SK-MEL-5 (cell line): Measurements from ENCODE around the gene TMEM221. TPM values are rescaled to one million over a fixed set of nuclear protein-coding genes. Genes with fewer than 3 reads are reported as not detected.

Experiments used
- DNase-seq: peaks from one replicate; pipeline ENCODE4 v3.0.0-alpha.2; 2016; ENCODE audit warnings: low read depth, low spot score
- in situ Hi-C: cut with HindIII; loops from 2 replicates; pipeline ENCODE4 v1.10.0; 2016; ENCODE audit warnings: low sequenced_read_pairs, high pct_unique_total_duplicates, low pct_unique_long_range_greater_than_20kb
- total RNA-seq: library from RNA; depleted of rRNA; stranded (reverse); fragments of >200 nt; shearing (Covaris generic); gene quantifications from 2 replicates; pipeline ENCODE4 v1.2.3, GENCODE V29; 2014

TMEM221 gene
- total RNA-seq, 1 experiment from 2014 or later = 0.08 TPM

DNA sequence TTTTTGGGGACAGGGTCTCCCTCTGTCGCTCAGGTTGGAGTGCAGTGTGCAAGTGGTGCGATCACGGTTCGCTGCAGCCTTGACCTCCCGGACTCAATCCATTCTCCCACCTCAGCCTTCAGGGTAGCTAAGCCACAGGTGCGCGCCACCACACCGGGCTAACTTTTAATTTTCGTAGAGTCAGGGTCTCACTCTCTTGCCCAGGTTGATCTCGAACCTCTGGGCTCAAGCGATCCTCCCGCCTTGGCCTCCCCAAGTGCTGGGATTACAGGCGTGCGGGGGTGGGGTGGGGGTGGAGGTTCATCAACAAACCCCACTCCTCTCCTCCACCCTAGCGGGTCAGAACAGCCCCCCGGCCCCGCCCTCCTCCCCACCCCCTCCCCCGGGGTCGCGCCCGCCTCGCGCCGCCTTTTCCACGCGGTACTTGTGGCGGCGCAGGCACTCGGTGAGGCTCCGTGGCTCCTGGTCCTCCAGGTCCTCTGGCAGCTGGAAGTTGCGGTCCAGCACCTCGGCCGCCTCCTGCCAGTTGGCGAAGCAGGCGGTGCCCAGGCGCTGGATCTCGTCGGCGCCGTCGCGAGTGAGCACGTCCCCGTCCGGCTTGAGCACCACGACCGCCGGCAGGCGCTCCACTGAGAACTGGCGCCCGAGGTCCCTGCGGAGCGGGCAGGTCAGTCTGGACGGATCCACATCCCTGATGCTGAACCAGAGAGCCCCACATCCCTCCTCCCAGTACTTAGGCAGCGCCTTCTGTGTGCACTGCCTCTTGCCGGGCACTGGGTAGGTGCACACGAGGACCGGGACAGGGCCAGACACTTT, 7.0 kb upstream of the TMEM221 start:
- no peak for DNase-seq
- in situ Hi-C loops = no loop called here

GRCh38 chr19:17454576-17455071, 6.2 kb upstream of the TMEM221 start:
- DNase-seq = no peak
- in situ Hi-C loops = no loop called here

- no peak for DNase-seq
- in situ Hi-C loops = no loop called here
Measured at GRCh38 chr19:17451820-17452219, 3.4 kb upstream of the TMEM221 start.

GRCh38 chr19:17450264-17451075, 2.0 kb upstream of the TMEM221 start:
- in situ Hi-C loops = no loop called here
- DNase-seq = no peak

DNA sequence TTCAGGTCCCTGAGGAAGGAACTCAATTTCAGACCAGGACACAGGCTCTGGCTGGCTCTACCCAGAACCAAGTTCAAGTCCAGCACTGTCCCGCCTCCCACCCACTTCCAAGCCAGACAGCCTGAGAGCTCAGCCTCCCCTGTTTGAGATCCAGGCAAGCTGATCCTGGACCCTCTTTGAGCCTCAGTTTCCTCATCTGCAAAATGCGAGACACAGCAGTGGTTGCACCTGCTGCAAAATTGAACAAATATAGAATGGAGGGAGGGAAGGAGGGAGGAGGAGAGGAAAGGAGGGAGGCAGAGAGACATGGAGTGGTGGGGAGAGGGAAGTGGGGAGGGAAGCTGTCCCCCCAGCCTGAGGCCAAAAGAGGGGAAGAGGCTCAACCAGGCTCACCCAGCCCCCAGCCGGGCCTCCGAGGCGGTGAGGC, 751 bp downstream of the TMEM221 start:
- in situ Hi-C loops = no loop called here
- no peak for DNase-seq

DNA sequence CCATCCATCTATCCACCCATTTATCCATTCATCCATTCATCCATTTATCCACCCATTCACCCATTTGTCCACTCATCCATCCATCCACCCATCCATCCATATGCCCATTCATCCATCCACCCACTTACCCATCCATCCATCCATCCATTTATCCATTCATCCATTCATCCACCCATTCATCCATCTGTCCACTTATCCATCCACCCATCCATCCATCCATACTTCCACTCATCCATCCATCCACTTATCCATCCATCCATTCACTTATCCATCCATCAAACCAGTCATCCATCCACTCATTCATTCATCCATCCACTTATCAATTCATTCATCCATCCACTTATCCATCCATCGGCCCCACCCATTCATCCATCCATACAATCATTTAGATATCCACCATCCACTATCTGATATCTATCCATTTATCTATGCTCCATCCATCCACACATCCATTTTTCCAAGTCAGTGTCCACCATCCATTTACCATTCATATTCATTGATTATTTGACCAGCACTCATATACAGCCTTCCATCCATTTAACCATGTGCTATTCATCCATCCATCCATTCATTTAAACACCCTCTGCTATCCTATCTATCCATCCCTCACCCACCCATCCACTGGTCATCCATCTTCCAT, 2.8 kb downstream of the TMEM221 start:
- in situ Hi-C loops = no loop called here

DNA sequence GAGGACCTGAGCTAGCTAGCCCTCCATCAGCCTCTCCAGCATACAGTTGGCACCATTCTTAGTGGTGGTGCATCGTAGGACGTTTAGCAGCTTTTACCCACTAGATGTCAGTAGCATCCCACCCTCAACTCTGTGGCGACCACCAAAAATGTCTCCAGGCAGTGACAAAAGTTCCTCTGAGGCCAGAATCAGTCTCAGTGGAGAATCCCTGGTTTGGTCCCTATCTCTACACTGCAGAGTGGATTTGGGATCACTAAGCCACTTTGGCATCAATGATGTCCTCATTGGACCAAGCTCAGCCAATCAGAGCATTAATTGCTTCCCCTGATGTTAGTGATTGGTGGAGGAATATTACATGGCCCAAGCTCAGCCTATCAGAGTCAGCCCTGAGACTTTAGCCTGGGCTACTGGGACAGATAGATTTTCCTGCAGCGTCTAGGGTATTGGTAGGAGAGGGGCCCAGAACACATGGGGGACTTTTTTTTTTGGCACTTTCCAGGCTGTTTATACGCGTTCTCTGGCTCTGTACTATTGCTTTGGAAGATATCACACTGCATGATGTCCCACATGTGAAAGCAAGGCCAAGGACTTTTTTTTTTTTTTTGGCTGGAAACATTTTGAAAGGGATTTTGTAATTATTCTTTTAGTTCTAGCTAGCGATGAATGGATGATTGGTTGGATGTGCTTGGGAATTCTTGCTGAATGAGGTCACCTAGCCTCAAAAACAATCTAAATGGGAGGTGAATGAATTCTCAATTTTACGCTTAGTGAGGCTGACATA, 7.0 kb downstream of the TMEM221 start:
- in situ Hi-C loops = no loop called here
- DNase-seq = peak; percentile 52

More for the DNA sequence above, 2.8 kb downstream of the TMEM221 start:
- no peak for DNase-seq

- in situ Hi-C loops = no loop called here
- DNase-seq = peak; percentile 9
Measured at GRCh38 chr19:17436874-17437267, 11.6 kb downstream of the TMEM221 start.

DNA sequence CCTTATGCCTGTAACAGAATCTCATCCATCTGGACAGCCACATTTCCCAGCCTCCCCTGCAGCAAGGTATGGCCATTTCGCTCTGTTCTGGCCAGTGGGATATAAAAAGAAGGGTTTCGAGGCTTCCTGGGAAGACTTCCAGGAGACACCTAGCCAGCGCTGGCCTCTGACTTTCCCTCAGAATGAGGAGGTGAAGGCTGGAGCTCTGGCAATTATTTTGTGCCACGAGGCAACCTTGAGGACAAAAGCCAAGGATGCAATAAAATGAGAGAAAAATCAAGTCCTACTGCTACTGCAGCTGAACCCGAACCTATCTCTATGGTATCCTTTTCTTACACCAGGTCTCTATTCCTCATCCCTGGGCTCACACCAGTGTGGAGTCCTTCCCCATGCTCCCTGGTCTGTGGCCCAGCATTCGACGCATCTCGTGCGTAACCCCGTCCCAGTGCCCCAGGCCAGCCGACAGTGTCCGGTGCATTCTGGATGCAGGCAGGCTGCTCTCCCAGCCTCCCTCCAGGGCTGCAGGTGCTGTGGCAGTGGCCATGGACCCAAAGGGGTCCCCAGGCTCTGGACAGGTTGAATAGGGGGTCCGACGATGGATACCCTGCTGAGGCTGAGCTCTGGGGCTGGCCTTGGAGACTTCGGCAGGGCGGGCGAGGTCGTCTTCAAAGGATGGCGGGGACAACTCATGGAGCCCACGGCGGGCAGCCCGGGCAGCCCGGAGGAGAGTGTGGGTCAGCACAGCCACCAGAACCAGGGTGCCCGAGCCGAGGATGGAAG, 12.2 kb downstream of the TMEM221 start:
- in situ Hi-C loops = no loop called here
- no peak for DNase-seq

GRCh38 chr19:17435218-17435617, 13.2 kb downstream of the TMEM221 start:
- no peak for DNase-seq
- in situ Hi-C loops = no loop called here

DNA sequence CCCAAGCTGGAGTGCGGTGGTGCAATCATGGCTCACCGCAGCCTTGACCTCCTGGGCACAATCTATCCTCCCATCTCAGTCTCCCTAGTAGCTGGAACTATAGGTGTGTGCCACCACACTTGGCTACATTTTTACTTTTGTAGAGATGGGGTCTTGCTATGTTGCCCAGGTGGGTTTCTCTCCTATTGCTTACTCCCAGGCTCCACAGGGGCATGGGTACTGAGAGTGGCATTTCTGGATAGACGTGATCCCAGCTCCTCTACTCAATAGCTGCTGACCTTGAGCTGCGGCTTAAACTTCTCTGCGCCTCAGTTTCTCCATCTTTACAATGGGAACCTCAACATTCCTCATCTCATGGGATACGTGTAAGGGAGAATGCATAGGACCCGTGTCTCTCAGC, 17.1 kb downstream of the TMEM221 start:
- in situ Hi-C loops = no loop called here
- no peak for DNase-seq

DNA sequence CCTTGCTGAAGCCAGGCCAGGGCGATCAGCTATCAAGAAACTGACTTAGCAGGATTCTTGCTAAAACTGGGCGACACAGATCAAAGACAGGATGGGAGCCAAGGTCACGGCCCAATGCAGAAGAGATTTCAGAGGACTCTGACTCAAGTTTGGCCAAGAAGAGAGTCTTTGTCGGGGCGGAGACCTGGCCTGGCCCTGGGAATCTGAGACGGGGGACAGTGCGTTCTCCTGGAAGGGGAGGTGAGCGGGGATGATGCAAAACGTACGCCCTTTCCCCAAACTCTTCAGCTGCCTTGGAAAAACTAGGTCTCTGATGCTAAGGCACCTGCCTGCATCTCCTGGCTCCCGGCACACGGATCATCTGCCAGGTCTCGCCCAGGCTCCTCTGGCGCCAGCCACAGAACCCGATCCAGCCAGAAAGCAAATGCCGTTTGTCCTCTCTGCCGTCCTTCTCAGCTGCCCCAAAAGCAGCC, 18.8 kb downstream of the TMEM221 start:
- DNase-seq = no peak
- in situ Hi-C loops = no loop called here

- DNase-seq = peak; percentile 65
- in situ Hi-C loops = no loop called here
Measured at GRCh38 chr19:17424743-17425365, 23.6 kb downstream of the TMEM221 start.

DNA sequence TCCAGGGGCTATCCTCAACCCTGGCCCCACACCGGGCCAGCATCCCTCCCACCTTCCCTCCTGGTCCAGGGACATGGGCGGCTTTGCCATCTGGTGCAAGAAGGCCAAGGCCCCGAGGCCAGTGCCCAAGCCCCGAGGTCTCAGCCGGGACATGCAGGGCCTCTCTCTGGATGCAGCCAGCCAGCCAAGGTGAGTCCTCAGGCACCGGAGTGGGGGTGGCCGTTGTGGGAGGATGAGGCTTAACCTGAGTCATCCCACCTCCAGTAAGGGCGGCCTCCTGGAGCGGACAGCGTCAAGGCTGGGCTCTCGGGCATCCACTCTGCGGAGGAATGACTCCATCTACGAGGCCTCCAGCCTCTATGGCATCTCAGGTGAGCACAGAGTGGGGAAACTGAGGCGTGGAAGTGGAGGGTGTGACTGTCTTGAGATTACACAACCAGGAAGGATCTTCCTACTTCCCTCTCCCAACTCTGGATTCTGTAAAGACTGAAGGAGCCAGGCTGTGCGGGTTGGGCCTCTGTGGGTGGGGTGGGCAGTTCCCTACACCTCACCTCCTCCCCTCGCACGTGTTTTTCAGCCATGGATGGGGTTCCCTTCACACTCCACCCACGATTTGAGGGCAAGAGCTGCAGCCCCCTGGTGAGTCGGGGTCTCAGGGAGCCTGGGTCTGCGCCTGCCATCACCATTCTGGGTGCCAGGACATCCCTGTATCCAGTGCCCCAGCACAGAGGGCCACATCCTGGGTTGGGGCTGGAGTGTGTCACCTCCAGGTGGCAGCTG, 24.8 kb downstream of the TMEM221 start:
- no peak for DNase-seq
- in situ Hi-C loops = no loop called here

GRCh38 chr19:17421942-17422341, 26.5 kb downstream of the TMEM221 start:
- in situ Hi-C loops = no loop called here
- no peak for DNase-seq
